Non-pigmented ciliary epithelial cell (primary cell): Measurements from ENCODE around the gene XK.
"Not testable (repeated sequence)": the region's sequence is repeated elsewhere in the genome, so short reads cannot be mapped to it uniquely, and the experiment has no call there.

Experiments used
- DNase-seq: peaks from one replicate; pipeline ENCODE4 v3.0.0-alpha.2; 2010; ENCODE audit warnings: low read depth

The XK gene

GRCh38 chrX:37685381-37686359, at the start of gene XK:
Gene XK, plus strand, starts transcription at chrX:37685791. Its CDS starts 171 bp downstream, at chrX:37685962.
- DNase-seq = no peak

- no peak for DNase-seq
Observed at GRCh38 chrX:37638047-37638446, 47.5 kb upstream of the XK start.

DNA sequence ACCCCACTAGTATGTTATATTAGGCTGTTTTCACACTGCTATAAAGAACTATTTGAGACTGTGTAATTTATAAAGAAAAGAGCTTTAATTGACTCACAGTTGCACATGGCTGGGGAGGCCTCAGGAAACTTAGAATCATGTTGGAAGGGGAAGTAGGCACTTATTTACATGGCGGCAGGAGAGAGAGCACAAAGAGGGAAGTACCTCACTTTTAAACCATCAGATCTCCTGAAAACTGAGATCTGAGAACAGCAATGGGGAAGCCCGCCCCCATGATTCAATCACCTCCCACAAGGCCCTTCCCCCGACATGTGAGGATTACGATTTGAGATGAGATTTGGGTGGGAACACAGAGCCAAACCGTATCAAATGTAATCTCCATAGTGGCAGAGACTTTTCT, 45.4 kb upstream of the XK start:
- no peak for DNase-seq

DNA sequence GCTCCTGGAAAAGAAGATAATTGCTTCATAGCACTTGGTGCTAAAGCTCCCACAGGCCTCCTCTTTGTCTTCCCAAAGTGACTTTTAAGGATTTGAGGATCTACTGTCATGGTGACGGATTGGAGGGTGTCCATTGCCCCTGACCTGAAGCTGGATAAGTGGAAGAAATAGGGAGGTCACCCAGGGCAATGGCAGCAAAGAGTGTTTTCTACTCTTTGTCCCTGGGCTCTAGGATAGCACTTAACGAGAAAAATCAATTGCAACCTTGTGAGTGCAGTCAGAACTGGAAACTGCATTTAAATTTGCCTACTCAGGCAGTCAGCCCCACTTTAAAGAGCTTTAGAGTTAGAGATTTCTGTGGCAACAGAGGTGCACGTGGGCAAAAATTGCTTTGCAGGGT, 43.7 kb upstream of the XK start:
- DNase-seq = no peak

DNA sequence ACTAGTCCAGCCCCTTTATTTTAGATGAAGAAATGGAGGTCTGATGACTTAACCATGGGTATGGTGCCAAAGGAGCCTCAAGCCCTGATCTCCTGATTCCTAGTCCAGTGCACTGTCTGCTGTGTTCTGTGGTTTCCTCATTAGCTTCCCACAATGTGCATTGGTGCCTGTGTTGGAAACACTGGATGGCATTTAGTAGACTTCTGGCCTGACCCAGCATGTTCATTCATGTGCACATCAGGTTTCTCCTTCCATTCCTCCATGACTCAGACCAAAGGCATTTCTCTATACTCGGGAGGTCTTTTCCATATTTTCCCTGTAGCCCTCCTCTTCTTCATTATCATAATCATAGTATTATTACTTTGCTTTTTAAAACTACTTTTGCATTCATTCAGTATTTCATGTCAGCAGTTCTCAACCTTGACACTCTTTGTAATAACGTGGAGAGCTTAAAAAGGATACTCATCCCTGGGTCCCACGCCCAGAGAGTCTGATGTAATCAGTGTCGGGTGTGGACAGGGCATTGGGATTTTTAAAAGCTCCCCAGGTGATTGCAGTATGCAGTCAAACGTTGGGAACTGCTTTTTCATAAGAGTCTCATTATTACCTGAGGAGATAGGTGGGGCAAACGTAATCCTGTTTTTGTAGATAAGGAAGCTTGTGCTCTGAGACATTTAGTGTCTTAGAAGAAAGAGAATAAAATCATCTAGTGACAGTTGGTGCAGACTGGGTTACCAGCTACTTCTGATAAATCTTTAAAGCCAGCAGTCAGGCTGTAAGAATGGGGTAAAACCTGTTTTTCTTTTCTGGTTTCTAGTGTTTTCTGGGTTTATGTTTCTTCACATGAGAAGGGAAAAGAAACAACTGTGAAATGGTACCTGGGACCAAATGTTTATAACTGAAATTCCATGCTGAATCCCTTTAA, 40.9 kb upstream of the XK start:
- no peak for DNase-seq

DNA sequence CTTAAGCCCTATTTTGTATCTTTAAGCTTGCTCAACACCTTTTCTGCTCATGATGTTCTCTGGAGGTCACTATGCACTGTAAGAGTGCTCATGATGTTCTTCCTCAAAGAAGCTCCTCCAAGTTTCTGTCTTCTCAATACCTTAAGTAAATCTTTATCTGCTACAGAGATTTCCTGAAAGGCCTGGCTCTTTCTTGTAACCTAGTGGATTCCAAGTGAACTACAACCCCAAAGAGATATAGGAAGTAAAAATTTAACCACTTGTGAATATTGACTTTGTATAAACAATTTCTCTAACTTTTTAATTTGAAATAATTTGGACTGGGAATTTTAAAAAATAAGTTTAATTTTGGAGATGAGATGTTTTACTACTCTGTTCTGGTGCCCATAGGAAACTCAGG, 39.3 kb upstream of the XK start:
- no peak for DNase-seq

DNA sequence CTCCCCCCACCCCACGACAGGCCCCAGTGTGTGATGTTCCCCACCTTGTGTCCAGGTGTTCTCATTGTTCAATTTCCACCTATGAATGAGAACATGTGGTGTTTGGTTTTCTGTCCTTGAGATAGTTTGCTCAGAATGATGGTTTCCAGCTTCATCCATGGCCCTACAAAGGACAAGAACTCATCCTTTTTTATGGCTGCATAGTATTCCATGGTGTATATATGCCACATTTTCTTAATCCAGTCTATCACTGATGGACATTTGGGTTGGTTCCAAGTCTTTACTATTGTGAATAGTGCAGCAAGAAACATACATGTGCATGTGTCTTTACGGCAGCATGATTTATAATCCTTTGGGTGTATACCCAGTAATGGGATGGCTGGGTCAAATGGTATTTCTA, 34.7 kb upstream of the XK start:
- not testable (repeated sequence) for DNase-seq

DNA sequence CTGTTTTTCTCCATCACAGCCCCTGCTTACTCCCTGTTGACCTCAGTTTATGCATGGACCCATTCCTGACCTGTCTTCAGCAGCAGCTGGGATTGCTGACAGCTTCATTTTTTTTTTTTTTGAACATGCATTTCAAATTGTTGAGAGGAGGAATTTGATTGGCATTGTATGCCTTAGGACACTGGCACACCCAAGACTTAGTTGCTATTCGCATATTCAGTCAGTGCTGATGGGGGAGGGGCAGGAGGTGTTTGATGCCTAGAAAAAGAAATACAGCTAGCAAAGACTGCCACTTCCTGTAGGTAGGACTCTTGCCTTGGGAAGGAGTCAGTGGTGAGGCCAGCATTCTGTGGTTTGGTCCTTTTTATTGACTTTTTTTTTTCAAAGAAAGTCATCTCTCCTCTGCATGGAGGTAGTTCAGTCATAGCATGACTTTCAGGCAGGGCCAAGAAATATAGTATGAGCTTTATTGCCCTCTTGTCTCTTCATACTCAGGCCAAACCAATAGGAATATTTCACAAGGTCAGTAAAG, 33.6 kb upstream of the XK start:
- DNase-seq = no peak

GRCh38 chrX:37652589-37653231, 32.9 kb upstream of the XK start:
- DNase-seq = no peak

- no peak for DNase-seq
Observed at GRCh38 chrX:37653397-37654085, 32.0 kb upstream of the XK start.

DNA sequence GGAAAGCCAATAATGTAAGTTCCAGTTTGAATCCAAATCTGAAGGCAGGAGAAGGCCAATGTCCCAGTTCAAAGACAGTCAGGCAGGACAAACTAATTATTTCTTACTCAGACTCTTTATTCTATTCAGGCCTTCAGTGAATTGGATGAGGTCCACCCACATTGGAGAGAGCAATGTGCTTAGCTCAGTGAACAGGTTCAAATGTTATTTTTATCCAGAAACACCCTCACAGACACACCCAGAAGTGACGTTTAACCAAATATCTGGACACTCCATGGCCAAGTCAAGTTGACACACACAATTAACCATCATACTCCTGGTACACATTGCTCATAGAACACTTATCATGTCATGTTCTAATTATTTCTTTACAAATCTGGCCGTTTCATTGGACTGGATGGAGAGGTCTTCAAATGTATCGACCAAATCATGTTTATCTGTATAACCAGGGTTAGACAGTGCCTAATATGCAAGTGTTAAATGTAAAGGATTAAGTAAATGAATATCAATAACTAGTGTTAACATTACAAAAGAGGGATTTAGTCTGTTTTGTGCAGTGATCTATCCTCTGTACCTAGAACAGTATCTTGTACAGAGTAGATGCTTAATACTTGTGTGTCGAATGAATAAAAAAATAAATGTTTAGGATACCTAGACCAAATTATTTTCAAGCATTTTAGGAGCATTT, 27.1 kb upstream of the XK start:
- no peak for DNase-seq

DNA sequence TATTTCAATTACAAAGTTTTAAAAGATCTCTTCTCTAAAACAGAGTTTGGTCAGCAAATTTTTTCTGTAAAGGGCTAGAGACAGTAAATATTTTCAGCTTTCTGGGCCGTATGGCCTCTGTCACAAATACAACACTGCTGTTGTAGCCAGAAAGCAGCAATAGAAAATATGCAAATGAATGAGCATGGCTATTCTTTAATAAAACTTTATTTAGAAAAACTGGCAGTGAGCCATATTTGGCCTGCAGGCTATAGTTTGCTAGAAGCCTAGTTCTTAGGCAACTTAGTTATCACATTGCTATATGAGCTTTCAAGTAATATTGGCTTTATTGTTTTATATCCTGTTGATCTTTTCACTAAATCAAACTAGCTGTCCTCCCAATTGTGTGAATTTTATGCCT, 26.5 kb upstream of the XK start:
- no peak for DNase-seq

GRCh38 chrX:37662181-37662580, 23.4 kb upstream of the XK start:
- DNase-seq = no peak

GRCh38 chrX:37666516-37666915, 19.1 kb upstream of the XK start:
- DNase-seq = no peak

GRCh38 chrX:37667141-37667540, 18.4 kb upstream of the XK start:
- no peak for DNase-seq

GRCh38 chrX:37672563-37672962, 13.0 kb upstream of the XK start:
- DNase-seq = no peak

GRCh38 chrX:37676811-37677210, 8.8 kb upstream of the XK start:
- no peak for DNase-seq

DNA sequence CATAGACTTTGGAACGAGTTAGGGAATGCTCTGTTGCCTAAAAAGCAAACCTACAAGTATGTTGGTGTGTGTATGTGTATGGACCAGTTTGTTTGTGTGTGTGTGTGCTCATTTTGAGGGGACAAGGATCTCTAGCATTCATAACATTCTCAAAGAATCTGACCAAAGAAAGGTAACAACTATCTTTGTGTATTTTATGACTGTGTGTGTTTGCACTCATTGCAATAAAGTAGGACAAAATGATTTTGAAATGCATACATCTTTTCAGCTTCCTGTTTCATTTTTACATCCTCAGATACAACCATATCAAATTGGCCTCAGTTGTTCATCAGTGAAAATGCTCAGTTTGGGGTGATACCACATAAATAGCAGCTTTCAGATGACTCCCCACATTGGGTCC, 8.3 kb upstream of the XK start:
- no peak for DNase-seq

DNA sequence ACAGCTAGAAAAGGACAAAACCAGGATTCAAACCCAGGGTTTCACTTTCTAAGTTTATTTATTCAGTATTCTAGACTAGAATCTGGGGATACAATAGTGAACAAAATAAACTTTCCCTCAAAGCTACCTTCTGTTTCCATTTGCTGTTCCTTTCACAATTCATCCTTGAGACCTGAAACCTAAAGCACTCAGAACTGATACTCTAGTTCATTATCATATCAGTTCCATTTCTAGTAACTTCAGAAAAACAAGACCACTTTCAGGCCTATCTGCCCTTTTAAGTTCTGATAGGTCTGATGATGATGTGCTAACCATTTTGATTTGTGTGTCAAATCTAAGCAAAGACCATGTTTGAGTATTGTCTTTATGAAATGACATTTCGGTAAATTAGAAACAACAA, 7.8 kb upstream of the XK start:
- no peak for DNase-seq

DNA sequence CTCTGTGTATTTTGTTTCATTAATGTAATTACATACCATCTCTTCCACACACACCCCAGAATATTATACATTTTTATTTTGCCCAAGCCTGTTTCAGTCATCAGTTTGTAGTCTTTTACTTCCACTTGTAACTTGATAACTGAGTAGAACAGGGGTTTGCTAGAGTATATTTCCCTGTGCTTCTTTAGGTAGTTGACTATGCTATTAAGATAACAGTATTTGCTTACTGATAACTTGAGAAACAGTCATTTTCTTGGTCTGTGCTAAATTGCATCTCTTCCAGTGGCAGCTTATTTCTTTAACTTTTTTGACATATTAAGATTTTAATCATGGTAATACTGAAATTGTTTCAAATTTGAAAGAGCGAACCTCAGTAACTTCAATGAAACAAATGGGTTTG, 7.0 kb upstream of the XK start:
- DNase-seq = no peak

- no peak for DNase-seq
Observed at GRCh38 chrX:37679230-37679629, 6.4 kb upstream of the XK start.
